Left ventricle myocardium inferior (tissue), 1 donor: Measurements from ENCODE around the gene TTC39C. TPM values are rescaled to one million over a fixed set of nuclear protein-coding genes. Genes with fewer than 3 reads are reported as not detected.

Experiments
- DNase-seq: peaks from one replicate; pipeline ENCODE4 v3.0.0-alpha.2; 2020
- H3K27ac ChIP-seq: fragments of 200-600 bp; replicated peaks from 2 replicates; pipeline ENCODE4 v1.8.0; 2021
- H3K27me3 ChIP-seq: fragments of 200-600 bp; 2 replicates; pipeline ENCODE4 v1.8.0; 2021; ENCODE audit warnings: low read depth
- H3K36me3 ChIP-seq: fragments of 200-600 bp; 2 replicates; pipeline ENCODE4 v1.8.0; 2021
- H3K4me1 ChIP-seq: fragments of 200-600 bp; 2 replicates; pipeline ENCODE4 v1.8.0; 2021
- H3K4me3 ChIP-seq: fragments of 200-600 bp; 2 replicates; pipeline ENCODE4 v1.8.0; 2021; ENCODE audit warnings: mild to moderate bottlenecking, moderate library complexity
- H3K9me3 ChIP-seq: fragments of 200-600 bp; replicated peaks from 2 replicates; pipeline ENCODE4 v1.8.0; 2021
- CTCF ChIP-seq: fragments of 200-600 bp; IDR thresholded peaks from 2 replicates; pipeline ENCODE4 v1.8.0; 2021; ENCODE audit warnings: antibody characterized with exemption, mild to moderate bottlenecking, borderline replicate concordance
- intact Hi-C: fragments of 100-400 bp; cut with micrococcal nuclease; formaldehyde crosslinking; loops from one replicate; pipeline ENCODE4 v1.11.0; 2022
- total RNA-seq: library from RNA; stranded (reverse); fragmentation: NEBNext Ultra II Directional; extraction: Animal tissue kit (Norgen Biotek cat#: 25700); gene quantifications from one replicate; pipeline ENCODE4 v1.2.1, GENCODE V29; 2021
- donor health status: DM: no; HTN: yes; CAD: no; lungs with severe emphysema.

TTC39C gene
- total RNA-seq, 1 donor from 2014 or later: 4.6 TPM

- no peaks in the 10 kb centered on the region for H3K36me3 ChIP-seq
- no peak for TF ChIP-seq CTCF
- no peak overlapping the region for H3K4me3 ChIP-seq
- intact Hi-C loops: no loop called here
- DNase-seq: no peak
- no peaks in the 10 kb centered on the region for H3K27me3 ChIP-seq
- H3K9me3 ChIP-seq: no peaks in the 10 kb centered on the region
- H3K27ac ChIP-seq: no peak overlapping the region
- peaks cover 21% of the 10 kb centered on the region for H3K4me1 ChIP-seq
Measured at GRCh38 chr18:24086082-24086481, 71.5 kb downstream of the TTC39C start.

- Histone ChIP-seq H3K4me1 (peaks cover 21% of the 10 kb centered on the region), H3K4me3 (peak overlapping the region; percentile 8), H3K36me3 (no peaks in the 10 kb centered on the region), H3K9me3 (no peaks in the 10 kb centered on the region), H3K27me3 (no peaks in the 10 kb centered on the region), H3K27ac (peak overlapping the region; percentile 79)
- peak; percentile 15 for TF ChIP-seq CTCF
- intact Hi-C loops: no loop called here
- no peak for DNase-seq
Measured at GRCh38 chr18:24089076-24089475, 74.5 kb downstream of the TTC39C start.

- Histone ChIP-seq H3K4me3 (peak overlapping the region; percentile 8), H3K9me3 (no peaks in the 10 kb centered on the region), H3K27me3 (no peaks in the 10 kb centered on the region), H3K4me1 (peaks cover 21% of the 10 kb centered on the region), H3K36me3 (no peaks in the 10 kb centered on the region), H3K27ac (peak overlapping the region; percentile 79)
- DNase-seq: no peak
- intact Hi-C loops: no loop called here
- TF ChIP-seq CTCF: no peak
Measured at GRCh38 chr18:24089515-24090337, 75.2 kb downstream of the TTC39C start.

GRCh38 chr18:24090876-24091275 is 76.3 kb downstream of the TTC39C start:
- intact Hi-C loops: no loop called here
- Histone ChIP-seq H3K27ac (no peak overlapping the region), H3K4me1 (peaks cover 21% of the 10 kb centered on the region)

GRCh38 chr18:24094561-24094960 is 80.0 kb downstream of the TTC39C start:
- no peak for DNase-seq
- intact Hi-C loops: no loop called here
- H3K9me3 ChIP-seq: peaks cover 16% of the 10 kb centered on the region
- no peak overlapping the region for H3K4me3 ChIP-seq
- no peak overlapping the region for H3K27ac ChIP-seq
- H3K4me1 ChIP-seq: peaks cover 8% of the 10 kb centered on the region
- no peaks in the 10 kb centered on the region for H3K27me3 ChIP-seq
- H3K36me3 ChIP-seq: peaks cover 11% of the 10 kb centered on the region
- no peak for TF ChIP-seq CTCF

More at GRCh38 chr18:24090876-24091275, 76.3 kb downstream of the TTC39C start:
- Histone ChIP-seq H3K4me3 (no peak overlapping the region), H3K27me3 (no peaks in the 10 kb centered on the region), H3K36me3 (no peaks in the 10 kb centered on the region), H3K9me3 (no peaks in the 10 kb centered on the region)
- no peak for DNase-seq
- no peak for TF ChIP-seq CTCF
